Mucosa of stomach (tissue), 1 donor: ENCODE data around the gene LPIN3.

ENCODE experiments used
- H3K27me3 ChIP-seq: one replicate; pipeline ENCODE4 v1.7.0; 2013; ENCODE audit warnings: mild to moderate bottlenecking, low read length; ENCODE audit not compliant: control insufficient read depth, insufficient read depth
- H3K36me3 ChIP-seq: one replicate; pipeline ENCODE4 v1.7.0; 2013; ENCODE audit warnings: low read length; ENCODE audit not compliant: control insufficient read depth, insufficient read depth
- H3K4me1 ChIP-seq: one replicate; pipeline ENCODE4 v1.7.0; 2013; ENCODE audit warnings: mild to moderate bottlenecking, low read length; ENCODE audit not compliant: control insufficient read depth, insufficient read depth
- H3K4me3 ChIP-seq: one replicate; pipeline ENCODE4 v1.7.0; 2013; ENCODE audit warnings: low read length
- H3K9ac ChIP-seq: one replicate; pipeline ENCODE4 v1.7.0; 2013; ENCODE audit warnings: mild to moderate bottlenecking, low read length, moderate library complexity
- H3K9me3 ChIP-seq: one replicate; pipeline ENCODE4 v1.7.0; 2013; ENCODE audit warnings: mild to moderate bottlenecking, low read length, moderate library complexity; ENCODE audit not compliant: control insufficient read depth
- donor health status: Pancreatic carcinoma.

LPIN3 gene

GRCh38 chr20:41364236-41364855 lies 23.7 kb downstream of the LPIN3 start:
- Histone ChIP-seq H3K9me3 (no peaks in the 10 kb centered on the region), H3K36me3 (no peaks in the 10 kb centered on the region), H3K27me3 (peaks cover 41% of the 10 kb centered on the region), H3K4me3 (no peak overlapping the region), H3K4me1 (no peaks in the 10 kb centered on the region), H3K9ac (no peak overlapping the region)

GRCh38 chr20:41364967-41365765 lies 24.5 kb downstream of the LPIN3 start:
- Histone ChIP-seq H3K9ac (no peak overlapping the region), H3K27me3 (peaks cover 41% of the 10 kb centered on the region), H3K4me3 (no peak overlapping the region), H3K4me1 (no peaks in the 10 kb centered on the region), H3K36me3 (no peaks in the 10 kb centered on the region), H3K9me3 (no peaks in the 10 kb centered on the region)

GRCh38 chr20:41365777-41366545 lies 25.3 kb downstream of the LPIN3 start:
- Histone ChIP-seq H3K9me3 (no peaks in the 10 kb centered on the region), H3K9ac (no peak overlapping the region), H3K36me3 (no peaks in the 10 kb centered on the region), H3K4me1 (no peaks in the 10 kb centered on the region), H3K4me3 (no peak overlapping the region), H3K27me3 (peaks cover 41% of the 10 kb centered on the region)

- no peaks in the 10 kb centered on the region for H3K4me1 ChIP-seq
- no peak within 1 kb of the TSS for H3K9ac ChIP-seq
- H3K36me3 ChIP-seq, result no peaks in the 10 kb centered on the region
- H3K4me3 ChIP-seq, result no peak within 1 kb of the TSS
- H3K9me3 ChIP-seq, result no peaks in the 10 kb centered on the region
- peaks cover 41% of the 10 kb centered on the region for H3K27me3 ChIP-seq
Observed at GRCh38 chr20:41366546-41367392, 26.1 kb downstream of the LPIN3 start, which contains the start of gene EMILIN3. EMILIN3 (minus strand) TSS chr20:41366818; CDS start chr20:41366634, 184 bp downstream.

- Histone ChIP-seq H3K9ac (no peak overlapping the region), H3K36me3 (no peaks in the 10 kb centered on the region), H3K4me3 (no peak overlapping the region), H3K27me3 (peaks cover 41% of the 10 kb centered on the region), H3K9me3 (no peaks in the 10 kb centered on the region), H3K4me1 (no peaks in the 10 kb centered on the region)
Observed at GRCh38 chr20:41367393-41367695, 26.7 kb downstream of the LPIN3 start.

GRCh38 chr20:41367956-41368355 lies 27.3 kb downstream of the LPIN3 start:
- H3K9ac ChIP-seq, result no peak overlapping the region
- H3K4me1 ChIP-seq, result no peaks in the 10 kb centered on the region
- no peaks in the 10 kb centered on the region for H3K36me3 ChIP-seq
- no peak overlapping the region for H3K4me3 ChIP-seq
- no peaks in the 10 kb centered on the region for H3K9me3 ChIP-seq
- peaks cover 41% of the 10 kb centered on the region for H3K27me3 ChIP-seq

GRCh38 chr20:41369673-41370072 lies 29.1 kb downstream of the LPIN3 start:
- Histone ChIP-seq H3K36me3 (no peaks in the 10 kb centered on the region), H3K27me3 (peaks cover 29% of the 10 kb centered on the region), H3K9ac (no peak overlapping the region), H3K4me1 (no peaks in the 10 kb centered on the region), H3K4me3 (no peak overlapping the region), H3K9me3 (no peaks in the 10 kb centered on the region)

GRCh38 chr20:41370176-41370575 lies 29.6 kb downstream of the LPIN3 start:
- no peaks in the 10 kb centered on the region for H3K9me3 ChIP-seq
- peaks cover 24% of the 10 kb centered on the region for H3K27me3 ChIP-seq
- no peaks in the 10 kb centered on the region for H3K36me3 ChIP-seq
- no peaks in the 10 kb centered on the region for H3K4me1 ChIP-seq
- H3K9ac ChIP-seq, result no peak overlapping the region
- no peak overlapping the region for H3K4me3 ChIP-seq

GRCh38 chr20:41371371-41371770 lies 30.8 kb downstream of the LPIN3 start:
- Histone ChIP-seq H3K27me3 (peaks cover 15% of the 10 kb centered on the region), H3K4me3 (no peak overlapping the region), H3K9me3 (no peaks in the 10 kb centered on the region), H3K36me3 (no peaks in the 10 kb centered on the region), H3K4me1 (no peaks in the 10 kb centered on the region), H3K9ac (no peak overlapping the region)

- Histone ChIP-seq H3K4me3 (no peak overlapping the region), H3K9ac (no peak overlapping the region), H3K4me1 (no peaks in the 10 kb centered on the region), H3K27me3 (no peaks in the 10 kb centered on the region), H3K9me3 (no peaks in the 10 kb centered on the region), H3K36me3 (no peaks in the 10 kb centered on the region)
Observed at GRCh38 chr20:41373251-41373783, 32.7 kb downstream of the LPIN3 start.
